HepG2 (cell line): ENCODE results near the gene SMIM31.

Experiments
- PAWR ChIP-seq: sonication (generic); formaldehyde crosslinking; IDR thresholded peaks from 2 replicates; pipeline ENCODE4 v1.4.0; 2020; ENCODE audit warnings: missing genetic modification reagents, mild to moderate bottlenecking, borderline replicate concordance
- POLR2A ChIP-seq, 2 experiments: IDR thresholded peaks; 2 replicates each; pipeline ENCODE4 v1.6.1; 2011; ENCODE audit warnings: low read depth in 2 of 2, low read length in 2 of 2, mild to moderate bottlenecking in 1 of 2, moderate library complexity in 1 of 2; ENCODE audit not compliant: insufficient read depth in 1 of 2
- TCF7 ChIP-seq: sonication (generic); IDR thresholded peaks from 2 replicates; pipeline ENCODE4 v1.6.1; 2016; ENCODE audit warnings: antibody characterized with exemption, low read depth
- ZMYM3 ChIP-seq: sonication (generic); formaldehyde crosslinking; IDR thresholded peaks from 2 replicates; pipeline ENCODE4 v1.5.1; 2020; ENCODE audit warnings: mild to moderate bottlenecking, missing genetic modification reagents
- TF ChIP-seq, protein P1 (sequence below): sonication (generic); formaldehyde crosslinking; IDR thresholded peaks from 2 replicates; pipeline ENCODE4 v1.8.1; 2023; ENCODE audit warnings: mild to moderate bottlenecking, missing genetic modification reagents, borderline replicate concordance

DNA sequence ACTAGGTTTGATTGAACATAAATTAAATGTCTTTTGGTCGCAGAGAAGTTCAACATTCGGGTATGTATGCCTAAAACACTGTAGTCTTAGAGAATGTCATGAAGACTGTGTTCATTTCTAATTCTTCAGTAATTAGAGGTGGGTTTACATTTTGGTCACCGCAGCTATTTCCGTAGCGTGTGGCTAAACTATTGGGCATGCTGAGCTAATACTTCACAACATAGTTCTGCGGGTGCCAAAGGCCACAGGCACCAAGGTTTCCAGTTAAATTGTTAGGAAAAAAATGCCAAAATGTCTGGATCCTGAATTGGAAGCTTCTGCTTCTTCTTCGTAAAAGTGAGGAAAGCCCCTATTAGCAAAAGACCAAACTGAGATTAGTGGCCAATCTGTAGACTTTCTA, 25.1 kb downstream of the SMIM31 start:
- TF ChIP-seq TCF7 (no peak), PAWR (no peak), POLR2A (IDR thresholded peaks at IDR 0.05; ENCODE audit: insufficient read depth in 1 of 2, low read depth in 2 of 2, low read length in 2 of 2) (no peak), ZMYM3 (CRISPR knock-in tag) (no peak)
- TF ChIP-seq, protein P1, sequence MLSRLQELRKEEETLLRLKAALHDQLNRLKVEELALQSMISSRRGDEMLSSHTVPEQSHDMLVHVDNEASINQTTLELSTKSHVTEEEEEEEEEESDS (CRISPR knock-in tag), result no peak
